NCI-H748 (cell line): Measurements from ENCODE around the gene DIP2A.
"Not testable (repeated sequence)": the region's sequence is repeated elsewhere in the genome, so short reads cannot be mapped to it uniquely, and the experiment has no call there.

Source experiments
- DNase-seq: peaks from one replicate; lab custom pipeline; 2025; ENCODE audit not compliant: unreplicated experiment; lab: John Stamatoyannopoulos, UW

Gene DIP2A

GRCh38 chr21:46424621-46425020, 34.1 kb upstream of the DIP2A start:
- no peak for DNase-seq

DNA sequence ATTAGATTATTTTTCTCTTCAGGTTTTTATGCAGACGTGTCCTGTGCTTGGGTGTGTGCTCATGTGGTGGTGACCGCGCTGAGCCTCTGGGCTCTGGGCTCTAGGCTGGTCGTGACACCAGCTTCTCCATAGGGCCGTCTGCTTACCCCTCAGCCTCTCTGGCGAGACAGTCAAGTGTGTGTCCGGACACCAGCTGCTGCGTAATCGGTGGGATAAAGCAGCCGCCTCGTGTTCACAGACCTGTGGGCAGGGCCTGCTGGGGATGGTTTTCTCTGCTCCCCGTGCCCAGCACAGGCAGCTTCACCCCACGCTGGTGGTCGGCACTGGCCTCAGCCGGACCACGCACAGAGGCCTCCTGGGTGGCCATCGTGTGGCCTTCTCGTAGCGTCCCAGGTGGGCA, 33.6 kb upstream of the DIP2A start:
- no peak for DNase-seq

DNA sequence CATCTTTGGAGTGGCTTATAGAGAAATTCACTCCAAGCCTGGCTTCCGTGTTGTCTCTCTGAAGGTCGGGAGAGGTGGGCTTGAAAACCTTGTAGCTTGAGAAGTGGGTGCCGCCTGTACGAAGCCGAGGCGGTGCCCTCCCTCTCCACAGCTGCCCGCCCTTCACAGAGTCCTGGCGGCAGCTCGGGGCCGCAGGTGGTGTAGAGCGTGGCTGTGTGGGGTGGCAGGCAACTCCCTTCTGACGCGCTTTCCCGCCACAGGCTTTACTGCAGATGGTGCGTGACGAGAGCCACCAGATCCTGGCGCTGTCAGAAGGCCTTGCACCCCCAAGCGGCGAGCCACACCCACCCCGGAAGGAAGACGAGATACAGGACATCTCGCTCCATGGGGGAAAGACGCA, 33.1 kb upstream of the DIP2A start:
- DNase-seq = no peak

- DNase-seq = no peak
Observed at GRCh38 chr21:46426313-46427046, 32.2 kb upstream of the DIP2A start.

DNA sequence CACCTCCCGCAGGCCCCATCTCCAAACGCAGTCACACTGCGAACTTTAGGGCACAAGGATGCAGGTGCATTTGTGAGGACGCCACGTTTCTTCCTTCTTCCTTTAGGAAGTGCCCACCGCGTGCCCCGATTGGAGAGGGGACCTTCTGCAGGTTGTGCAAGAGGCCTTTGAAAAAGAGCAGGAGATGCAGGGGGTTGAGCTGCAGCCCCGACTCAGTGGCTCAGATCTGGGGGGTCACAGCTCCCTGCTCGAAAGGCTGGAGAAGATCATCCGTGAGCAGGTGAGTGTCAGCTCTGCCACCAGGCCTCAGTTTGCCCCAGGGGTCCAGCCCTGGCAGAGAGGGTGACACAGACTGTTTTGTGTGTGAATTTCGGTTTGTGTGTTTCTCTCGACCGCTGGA, 31.2 kb upstream of the DIP2A start:
- DNase-seq = no peak

- DNase-seq = no peak
Observed at GRCh38 chr21:46428286-46428685, 30.4 kb upstream of the DIP2A start.

DNA sequence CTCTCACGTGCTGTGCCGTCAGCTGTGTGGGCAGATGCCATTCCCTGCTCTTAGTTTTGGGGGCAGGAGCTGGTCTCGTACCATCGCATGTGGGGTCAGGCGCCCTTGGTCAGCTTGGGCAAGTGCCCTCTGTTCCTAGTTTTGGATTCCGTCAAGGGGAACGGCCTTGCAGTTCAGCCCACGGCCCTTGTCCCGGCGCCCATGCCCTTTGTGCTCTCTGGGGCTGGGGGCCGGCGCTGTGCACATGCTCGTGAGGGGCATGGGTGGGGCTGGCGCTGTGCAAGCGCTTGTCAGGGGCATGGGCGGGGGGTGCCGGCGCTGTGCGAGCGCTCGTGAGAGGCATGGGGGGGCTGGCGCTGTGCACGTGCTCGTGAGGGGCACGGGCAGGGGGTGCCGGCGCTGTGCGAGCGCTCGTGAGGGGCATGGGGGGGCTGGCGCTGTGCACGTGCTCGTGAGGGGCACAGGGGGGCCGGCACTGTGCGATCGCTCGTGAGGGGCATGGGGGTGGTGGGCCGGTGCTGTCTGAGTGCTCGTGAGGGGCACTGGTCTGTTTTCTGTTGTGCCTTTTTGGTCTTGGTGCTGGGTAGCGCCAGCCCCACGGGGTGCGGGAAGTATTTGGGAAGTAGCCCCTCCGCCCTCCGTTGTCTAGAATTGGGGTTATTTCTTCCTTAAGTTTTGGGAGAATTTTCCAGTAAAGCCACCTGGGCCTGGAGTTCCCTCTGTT, 29.5 kb upstream of the DIP2A start:
- DNase-seq = no peak

GRCh38 chr21:46429754-46430681, 28.7 kb upstream of the DIP2A start:
- DNase-seq = no peak

DNA sequence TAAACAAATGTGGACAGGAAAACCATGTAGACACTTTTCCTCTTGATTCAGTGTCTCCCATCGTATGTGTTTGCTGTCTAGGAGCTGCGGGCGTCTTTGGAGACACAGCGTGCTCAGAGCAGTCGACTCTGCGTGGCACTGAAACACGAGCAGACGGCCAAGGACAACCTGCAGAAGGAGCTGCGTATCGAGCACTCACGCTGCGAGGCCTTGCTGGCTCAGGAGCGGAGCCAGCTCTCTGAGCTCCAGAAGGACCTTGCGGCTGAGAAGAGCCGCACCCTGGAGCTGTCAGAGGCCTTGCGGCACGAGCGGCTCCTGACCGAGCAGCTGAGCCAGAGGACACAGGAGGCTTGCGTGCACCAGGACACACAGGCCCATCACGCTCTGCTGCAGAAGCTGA, 27.2 kb upstream of the DIP2A start:
- no peak for DNase-seq

GRCh38 chr21:46431884-46432488, 26.7 kb upstream of the DIP2A start:
- DNase-seq = no peak

GRCh38 chr21:46433116-46433515, 25.6 kb upstream of the DIP2A start:
- not testable (repeated sequence) for DNase-seq

- DNase-seq = no peak
Observed at GRCh38 chr21:46434322-46434958, 24.3 kb upstream of the DIP2A start.

DNA sequence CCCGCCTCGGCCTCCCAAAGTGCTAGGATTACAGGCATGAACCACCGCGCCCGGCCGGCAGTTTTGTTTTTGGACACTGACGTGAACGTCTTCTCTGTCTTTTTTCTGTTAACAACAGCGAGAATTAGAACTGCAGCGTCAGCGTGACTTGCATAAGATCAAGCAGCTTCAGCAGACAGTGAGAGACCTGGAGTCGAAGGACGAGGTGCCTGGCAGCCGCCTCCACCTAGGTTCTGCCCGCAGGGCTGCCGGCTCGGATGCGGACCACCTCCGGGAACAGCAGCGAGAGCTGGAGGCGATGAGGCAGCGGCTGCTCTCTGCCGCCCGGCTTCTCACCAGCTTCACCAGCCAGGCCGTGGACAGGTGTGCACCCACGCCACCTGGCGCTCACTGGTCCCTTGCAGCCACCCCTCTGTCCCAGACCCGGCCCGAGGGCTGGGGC, 22.9 kb upstream of the DIP2A start:
- no peak for DNase-seq

GRCh38 chr21:46436621-46437020, 22.1 kb upstream of the DIP2A start:
- no peak for DNase-seq

GRCh38 chr21:46437096-46437498, 21.6 kb upstream of the DIP2A start:
- no peak for DNase-seq

GRCh38 chr21:46437511-46437910, 21.2 kb upstream of the DIP2A start:
- no peak for DNase-seq

GRCh38 chr21:46438241-46438640, 20.4 kb upstream of the DIP2A start:
- DNase-seq = no peak

GRCh38 chr21:46439906-46440305, 18.8 kb upstream of the DIP2A start:
- DNase-seq = no peak

DNA sequence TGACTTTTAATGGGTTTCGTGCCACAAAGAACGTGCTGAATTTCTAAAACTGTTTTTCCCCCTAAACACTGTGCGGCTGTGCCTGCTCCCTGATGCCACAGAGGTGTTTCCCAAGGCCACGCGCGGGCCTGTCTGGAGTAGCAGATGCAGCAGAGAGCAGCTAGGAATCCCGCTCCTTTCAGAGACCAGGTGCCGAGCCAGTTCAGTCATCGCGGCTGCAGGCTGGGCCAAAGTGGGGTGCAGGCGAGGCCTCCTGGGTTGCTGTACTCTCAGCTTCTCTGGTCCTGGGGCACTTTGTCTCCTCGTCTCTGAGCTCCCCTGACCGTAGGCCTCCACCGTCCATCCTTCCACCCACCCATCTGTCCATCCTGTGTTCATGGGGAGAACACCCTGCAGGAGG, 17.4 kb upstream of the DIP2A start:
- DNase-seq = no peak

DNA sequence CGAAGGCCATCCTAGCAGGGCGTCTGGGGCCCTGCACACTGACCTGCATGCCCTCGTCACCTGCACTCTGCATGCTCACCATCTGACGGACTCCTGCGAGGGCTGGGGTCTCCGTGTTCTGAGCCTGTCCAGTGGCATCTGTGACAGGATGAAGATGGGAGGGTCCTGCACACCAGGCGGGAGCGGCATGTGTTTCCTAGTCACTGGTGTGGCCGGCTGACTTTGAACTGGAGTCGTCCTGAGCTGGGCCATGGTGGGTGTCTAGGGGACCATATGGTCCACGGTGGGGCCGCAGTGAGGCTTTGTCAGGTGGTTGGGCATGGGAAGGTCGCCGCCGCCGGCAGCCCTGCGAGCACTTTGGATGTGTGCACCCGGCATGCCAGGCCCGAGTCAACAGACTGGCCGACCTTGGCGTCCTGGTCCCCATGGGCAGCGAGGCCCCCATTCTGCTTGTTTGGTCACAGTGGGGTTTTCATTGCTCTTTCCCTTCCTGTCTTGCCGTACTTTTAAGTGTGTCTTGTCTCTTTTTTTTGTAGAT, 16.7 kb upstream of the DIP2A start:
- no peak for DNase-seq
